HepG2 (cell line): Measurements from ENCODE around the gene ENG. TPM values are rescaled to one million over a fixed set of nuclear protein-coding genes. Genes with fewer than 3 reads are reported as not detected.

Experiments
- ARNT2 ChIP-seq: sonication (generic); formaldehyde crosslinking; IDR thresholded peaks from 2 replicates; pipeline ENCODE4 v1.8.0; 2022; ENCODE audit warnings: mild to moderate bottlenecking, low read depth, missing genetic modification reagents, moderate library complexity
- BRD4 ChIP-seq: sonication (generic); formaldehyde crosslinking; IDR thresholded peaks from 2 replicates; pipeline ENCODE4 v1.4.0; 2020; ENCODE audit warnings: missing genetic modification reagents
- CHD4 ChIP-seq: fragments of 200-600 bp; sonication (generic); IDR thresholded peaks from 2 replicates; pipeline ENCODE4 v1.7.0; 2017; ENCODE audit warnings: mild to moderate bottlenecking, low read length, borderline replicate concordance
- DPF2 ChIP-seq: sonication (generic); formaldehyde crosslinking; IDR thresholded peaks from 2 replicates; pipeline ENCODE4 v1.4.0; 2020; ENCODE audit warnings: mild to moderate bottlenecking, low read depth, missing genetic modification reagents, borderline replicate concordance
- ETV6 ChIP-seq: sonication (generic); formaldehyde crosslinking; conservative IDR thresholded peaks from 2 replicates; pipeline ENCODE4 v1.4.0; 2020; ENCODE audit warnings: missing genetic modification reagents
- HNRNPL ChIP-seq: fragments of 200-400 bp; formaldehyde crosslinking; IDR thresholded peaks from 2 replicates; pipeline ENCODE4 v1.6.1; 2017; ENCODE audit warnings: mild to moderate bottlenecking, low read depth, low read length
- IKZF5 ChIP-seq: IDR thresholded peaks from 2 replicates; pipeline ENCODE4 v1.6.1; 2018; ENCODE audit warnings: missing genetic modification reagents, mild to moderate bottlenecking, missing compliant biosample characterization
- MED1 ChIP-seq: sonication (generic); formaldehyde crosslinking; IDR thresholded peaks from 2 replicates; pipeline ENCODE4 v1.4.0; 2020; ENCODE audit warnings: missing genetic modification reagents
- MYC ChIP-seq: sonication (generic); formaldehyde crosslinking; IDR thresholded peaks from 2 replicates; pipeline ENCODE4 v1.9.0; 2021; ENCODE audit warnings: missing genetic modification reagents, borderline replicate concordance
- NCOR1 ChIP-seq: fragments of 200-600 bp; sonication (generic); IDR thresholded peaks from 2 replicates; pipeline ENCODE4 v1.7.0; 2017; ENCODE audit warnings: antibody characterized with exemption, low read length, borderline replicate concordance
- NFKBIZ ChIP-seq: IDR thresholded peaks from 2 replicates; pipeline ENCODE4 v1.6.1; 2018; ENCODE audit warnings: missing genetic modification reagents, missing compliant biosample characterization
- NFYB ChIP-seq: sonication (generic); formaldehyde crosslinking; IDR thresholded peaks from 2 replicates; pipeline ENCODE4 v1.4.0; 2020; ENCODE audit warnings: missing genetic modification reagents
- SNAI1 ChIP-seq: sonication (generic); formaldehyde crosslinking; IDR thresholded peaks from 2 replicates; pipeline ENCODE4 v1.5.0; 2020; ENCODE audit warnings: mild to moderate bottlenecking, missing genetic modification reagents, borderline replicate concordance
- TRAFD1 ChIP-seq: sonication (generic); formaldehyde crosslinking; IDR thresholded peaks from 2 replicates; pipeline ENCODE4 v1.5.1; 2020; ENCODE audit warnings: missing genetic modification reagents, mild to moderate bottlenecking, borderline replicate concordance
- ZC3H4 ChIP-seq: sonication (generic); formaldehyde crosslinking; IDR thresholded peaks from 2 replicates; pipeline ENCODE4 v1.4.0; 2020; ENCODE audit warnings: missing genetic modification reagents, borderline replicate concordance
- ZFX ChIP-seq: sonication (generic); formaldehyde crosslinking; IDR thresholded peaks from 2 replicates; pipeline ENCODE4 v1.4.0; 2020; ENCODE audit warnings: mild to moderate bottlenecking, low read depth, missing genetic modification reagents, moderate library complexity
- ZNF569 ChIP-seq: sonication (generic); formaldehyde crosslinking; IDR thresholded peaks from 2 replicates; pipeline ENCODE4 v1.5.0; 2020; ENCODE audit warnings: mild to moderate bottlenecking, missing genetic modification reagents, moderate library complexity, borderline replicate concordance
- ZNF644 ChIP-seq: IDR thresholded peaks from 2 replicates; pipeline ENCODE4 v1.6.1; 2016; ENCODE audit warnings: low read depth
- polyA plus RNA-seq, 8 experiments: library from polyadenylated mRNA; depleted of rRNA in 3 of 8; stranded (reverse) in 7 of 8; unstranded in 1 of 8; fragments of >200 nt; fragmentation: Illumina TruSeq in 4 of 8; extraction: Trizol in 4 of 8; gene quantifications; 2 replicates each; pipeline versions ENCODE4 v1.2.1 to v1.2.3, GENCODE V29; 2011 to 2016; ENCODE audit warnings: low read depth in 4 of 8, missing spikeins in 1 of 8, mixed read lengths in 1 of 8; ENCODE audit not compliant: insufficient read depth in 1 of 8
- total RNA-seq, 5 experiments: library from RNA; depleted of rRNA; stranded (reverse); fragments of >200 nt; fragmentation: Illumina TruSeq; extraction: Trizol; gene quantifications; 2 replicates each; pipeline ENCODE4 v1.2.3, GENCODE V29; 2016; ENCODE audit warnings: low read depth in 1 of 5
- TF ChIP-seq, protein P1 (sequence below): sonication (generic); formaldehyde crosslinking; IDR thresholded peaks from 2 replicates; pipeline ENCODE4 v1.9.0; 2022; ENCODE audit warnings: low read depth, missing genetic modification reagents
- TF ChIP-seq, protein P2 (sequence below): sonication (generic); formaldehyde crosslinking; IDR thresholded peaks from 2 replicates; pipeline ENCODE4 v1.5.0; 2020; ENCODE audit warnings: missing genetic modification reagents

Gene ENG
- total and polyA plus RNA-seq, 2 of the 13 experiments (the other 11 are each of a cell fraction or from before 2014, with no cell fraction given): 0.02 to 1.1 TPM

GRCh38 chr9:127903557-127904475 lies 49.4 kb upstream of the ENG start (continued):
- TF ChIP-seq ZC3H4 (CRISPR knock-in tag): 0 out of 2 replicates have a peak, but pooled peaks have one; percentile 7
- TF ChIP-seq NCOR1: peak; percentile 48; the same call in 1 of the 2 replicates
- no peak for TF ChIP-seq NFYB
- TF ChIP-seq, protein P1, sequence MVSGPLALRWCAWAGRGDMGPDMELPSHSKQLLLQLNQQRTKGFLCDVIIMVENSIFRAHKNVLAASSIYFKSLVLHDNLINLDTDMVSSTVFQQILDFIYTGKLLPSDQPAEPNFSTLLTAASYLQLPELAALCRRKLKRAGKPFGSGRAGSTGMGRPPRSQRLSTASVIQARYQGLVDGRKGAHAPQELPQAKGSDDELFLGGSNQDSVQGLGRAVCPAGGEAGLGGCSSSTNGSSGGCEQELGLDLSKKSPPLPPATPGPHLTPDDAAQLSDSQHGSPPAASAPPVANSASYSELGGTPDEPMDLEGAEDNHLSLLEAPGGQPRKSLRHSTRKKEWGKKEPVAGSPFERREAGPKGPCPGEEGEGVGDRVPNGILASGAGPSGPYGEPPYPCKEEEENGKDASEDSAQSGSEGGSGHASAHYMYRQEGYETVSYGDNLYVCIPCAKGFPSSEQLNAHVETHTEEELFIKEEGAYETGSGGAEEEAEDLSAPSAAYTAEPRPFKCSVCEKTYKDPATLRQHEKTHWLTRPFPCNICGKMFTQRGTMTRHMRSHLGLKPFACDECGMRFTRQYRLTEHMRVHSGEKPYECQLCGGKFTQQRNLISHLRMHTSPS (CRISPR knock-in tag): peak; percentile 83; the same call in 1 of the 2 replicates
- TF ChIP-seq HNRNPL: peak; percentile 79
- TF ChIP-seq ZFX (CRISPR knock-in tag): peak; percentile 79
- TF ChIP-seq MYC (CRISPR knock-in tag): peak; percentile 65; the same call in 1 of the 2 replicates
- TF ChIP-seq, protein P2, sequence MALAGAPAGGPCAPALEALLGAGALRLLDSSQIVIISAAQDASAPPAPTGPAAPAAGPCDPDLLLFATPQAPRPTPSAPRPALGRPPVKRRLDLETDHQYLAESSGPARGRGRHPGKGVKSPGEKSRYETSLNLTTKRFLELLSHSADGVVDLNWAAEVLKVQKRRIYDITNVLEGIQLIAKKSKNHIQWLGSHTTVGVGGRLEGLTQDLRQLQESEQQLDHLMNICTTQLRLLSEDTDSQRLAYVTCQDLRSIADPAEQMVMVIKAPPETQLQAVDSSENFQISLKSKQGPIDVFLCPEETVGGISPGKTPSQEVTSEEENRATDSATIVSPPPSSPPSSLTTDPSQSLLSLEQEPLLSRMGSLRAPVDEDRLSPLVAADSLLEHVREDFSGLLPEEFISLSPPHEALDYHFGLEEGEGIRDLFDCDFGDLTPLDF: no peak
- TF ChIP-seq ZNF569 (CRISPR knock-in tag): no peak
- TF ChIP-seq ARNT2: 0 out of 2 replicates have a peak, but pooled peaks have one; percentile 14
- 0 out of 2 replicates have a peak, but pooled peaks have one; percentile 1 for TF ChIP-seq SNAI1
- peak; percentile 49; the same call in 1 of the 2 replicates for TF ChIP-seq NFKBIZ (CRISPR knock-in tag)
- TF ChIP-seq ZNF644 (CRISPR knock-in tag): no peak
- TF ChIP-seq MED1 (CRISPR knock-in tag): peak; percentile 92
- no peak for TF ChIP-seq TRAFD1 (CRISPR knock-in tag)
- no peak for TF ChIP-seq CHD4
- TF ChIP-seq DPF2: peak; percentile 69; the same call in 1 of the 2 replicates
- TF ChIP-seq IKZF5 (CRISPR knock-in tag): peak; percentile 80
- 0 out of 2 replicates have a peak, but pooled peaks have one; percentile 46 for TF ChIP-seq ETV6 (CRISPR knock-in tag)
- TF ChIP-seq BRD4 (CRISPR knock-in tag): 0 out of 2 replicates have a peak, but pooled peaks have one; percentile 31
